Stimulated activated CD8-positive, alpha-beta memory T cell treated with anti-CD3 and anti-CD28 coated beads, Interleukin-7, amount 100 ng/mL, for 24 hours (primary cell): Measurements from ENCODE around the gene LYZL4.
A peak's percentile ranks its signal among the peaks of the same experiment; 100 is the strongest.

ENCODE experiments used
- DNase-seq: peaks from one replicate; pipeline ENCODE4 v3.0.0-alpha.2; 2020; ENCODE audit warnings: low read depth

Gene LYZL4

GRCh38 chr3:42410370-42411131 is at the start of gene LYZL4:
Gene LYZL4 (minus strand): TSS chr3:42410610. CDS start chr3:42407251, 3,359 bp downstream.
- DNase-seq: no peak

- DNase-seq: no peak
Measured at GRCh38 chr3:42459151-42459550, 48.7 kb upstream of the LYZL4 start.

GRCh38 chr3:42456211-42456610 is 45.8 kb upstream of the LYZL4 start:
- DNase-seq: no peak

GRCh38 chr3:42451546-42452230 is 41.3 kb upstream of the LYZL4 start:
- no peak for DNase-seq

- no peak for DNase-seq
Measured at GRCh38 chr3:42451116-42451515, 40.7 kb upstream of the LYZL4 start.

GRCh38 chr3:42450567-42450966 is 40.2 kb upstream of the LYZL4 start:
- DNase-seq: no peak

GRCh38 chr3:42447481-42447880 is 37.1 kb upstream of the LYZL4 start:
- DNase-seq: no peak

- no peak for DNase-seq
Measured at GRCh38 chr3:42446111-42447050, 36.0 kb upstream of the LYZL4 start.

GRCh38 chr3:42443819-42444436 is 33.5 kb upstream of the LYZL4 start:
- peak; percentile 63 for DNase-seq

GRCh38 chr3:42443292-42443691 is 32.9 kb upstream of the LYZL4 start:
- DNase-seq: no peak

GRCh38 chr3:42442640-42443039 is 32.2 kb upstream of the LYZL4 start:
- DNase-seq: no peak

- no peak for DNase-seq
Measured at GRCh38 chr3:42441791-42442190, 31.4 kb upstream of the LYZL4 start.

- DNase-seq: no peak
Measured at GRCh38 chr3:42440924-42441323, 30.5 kb upstream of the LYZL4 start.

- DNase-seq: no peak
Measured at GRCh38 chr3:42439261-42440115, 29.1 kb upstream of the LYZL4 start.

- no peak for DNase-seq
Measured at GRCh38 chr3:42438758-42439157, 28.3 kb upstream of the LYZL4 start.

- no peak for DNase-seq
Measured at GRCh38 chr3:42438193-42438592, 27.8 kb upstream of the LYZL4 start.

- DNase-seq: no peak
Measured at GRCh38 chr3:42434777-42435380, 24.5 kb upstream of the LYZL4 start.

GRCh38 chr3:42432485-42432884 is 22.1 kb upstream of the LYZL4 start:
- no peak for DNase-seq

- DNase-seq: no peak
Measured at GRCh38 chr3:42430781-42431532, 20.5 kb upstream of the LYZL4 start.

- DNase-seq: no peak
Measured at GRCh38 chr3:42428830-42429229, 18.4 kb upstream of the LYZL4 start.
